HEK293T (cell line): ENCODE measurements around the gene ARID1B.

Experiments
- CTCF ChIA-PET: fragments of 350-600 bp; formaldehyde crosslinking; extraction: SDS; loops from one replicate; lab custom pipeline; 2021; ENCODE audit warnings: antibody characterized with exemption, inconsistent platforms; lab: Yijun Ruan, JAX
- POLR2A ChIA-PET: fragments of 350-600 bp; formaldehyde crosslinking; extraction: SDS; loops from one replicate; lab custom pipeline; 2020; ENCODE audit warnings: antibody characterized with exemption, inconsistent platforms; lab: Yijun Ruan, JAX
- DNase-seq: peaks from one replicate; pipeline ENCODE4 v3.0.0; 2012; ENCODE audit warnings: mixed read lengths; ENCODE audit errors: extremely low spot score
- ARNT ChIP-seq: fragments of 450-650 bp; IDR thresholded peaks from 2 replicates; pipeline ENCODE4 v1.6.1; 2017; ENCODE audit warnings: mild to moderate bottlenecking
- BHLHE40 ChIP-seq: fragments of 450-650 bp; IDR thresholded peaks from 2 replicates; pipeline ENCODE4 v1.6.1; 2016; ENCODE audit warnings: mild to moderate bottlenecking, moderate library complexity, borderline replicate concordance
- CTBP1 ChIP-seq: fragments of 450-650 bp; IDR thresholded peaks from 2 replicates; pipeline ENCODE4 v1.6.1; 2016; ENCODE audit warnings: borderline replicate concordance
- ELF4 ChIP-seq: fragments of 450-650 bp; IDR thresholded peaks from 2 replicates; pipeline ENCODE4 v1.6.1; 2017; ENCODE audit warnings: antibody characterized with exemption
- FOXA1 ChIP-seq: fragments of 450-650 bp; IDR thresholded peaks from 2 replicates; pipeline ENCODE4 v1.6.1; 2016; ENCODE audit warnings: mild to moderate bottlenecking
- FOXK2 ChIP-seq: fragments of 450-650 bp; IDR thresholded peaks from 2 replicates; pipeline ENCODE4 v1.6.1; 2016; ENCODE audit warnings: mild to moderate bottlenecking
- FOXM1 ChIP-seq: fragments of 450-650 bp; IDR thresholded peaks from 2 replicates; pipeline ENCODE4 v1.6.1; 2017; ENCODE audit warnings: mild to moderate bottlenecking, borderline replicate concordance
- HDGF ChIP-seq: fragments of 450-650 bp; IDR thresholded peaks from 2 replicates; pipeline ENCODE4 v1.6.1; 2017; ENCODE audit warnings: antibody characterized with exemption, borderline replicate concordance
- L3MBTL2 ChIP-seq: fragments of 450-650 bp; conservative IDR thresholded peaks from 2 replicates; pipeline ENCODE4 v1.6.1; 2016; ENCODE audit warnings: mild to moderate bottlenecking
- LEF1 ChIP-seq: fragments of 450-650 bp; IDR thresholded peaks from 2 replicates; pipeline ENCODE4 v1.6.1; 2017; ENCODE audit warnings: mild to moderate bottlenecking, borderline replicate concordance
- NFRKB ChIP-seq: fragments of 450-650 bp; IDR thresholded peaks from 2 replicates; pipeline ENCODE4 v1.6.1; 2016; ENCODE audit warnings: mild to moderate bottlenecking, moderate library complexity
- PKNOX1 ChIP-seq: fragments of 450-650 bp; IDR thresholded peaks from 2 replicates; pipeline ENCODE4 v1.6.1; 2016
- SP1 ChIP-seq: fragments of 450-650 bp; IDR thresholded peaks from 2 replicates; pipeline ENCODE4 v1.6.1; 2017
- SUZ12 ChIP-seq: fragments of 450-650 bp; IDR thresholded peaks from 2 replicates; pipeline ENCODE4 v1.6.1; 2016; ENCODE audit warnings: mild to moderate bottlenecking
- TARDBP ChIP-seq: fragments of 450-650 bp; IDR thresholded peaks from 2 replicates; pipeline ENCODE4 v1.6.1; 2016
- ZNF384 ChIP-seq: fragments of 450-650 bp; IDR thresholded peaks from 2 replicates; pipeline ENCODE4 v1.6.1; 2016

The ARID1B gene

GRCh38 chr6:157107915-157108651, 330.9 kb downstream of the ARID1B start:
- peak; percentile 62 for DNase-seq
- peak; percentile 9; the same call in 1 of the 2 replicates for TF ChIP-seq FOXM1
- peak; percentile 90 for TF ChIP-seq CTBP1
- no peak; the same call in 1 of the 2 replicates for TF ChIP-seq SP1
- TF ChIP-seq PKNOX1, result peak; percentile 93
- TF ChIP-seq NFRKB, result no peak
- 0 out of 2 replicates have a peak, but pooled peaks have one; percentile 2 for TF ChIP-seq ELF4
- no peak for TF ChIP-seq FOXA1
- CTCF ChIA-PET, result interaction anchor here (0.9 to 1.2 kb wide), 3 partner anchors 8 to 38 kb away, joined by 3 read pairs; no protein-coding TSS in a partner anchor
- POLR2A ChIA-PET, result no interaction called here

- ChIA-PET POLR2A (no interaction called here), CTCF (interaction anchor here (0.9 to 1.2 kb wide), 2 partner anchors 9 to 31 kb away, joined by 3 read pairs; no protein-coding TSS in a partner anchor)
- TF ChIP-seq SUZ12 (no peak), L3MBTL2 (no peak), FOXK2 (no peak), FOXA1 (no peak), ELF4 (no peak), HDGF (no peak), ARNT (no peak), SP1 (no peak), BHLHE40 (no peak), LEF1 (no peak), ZNF384 (no peak), CTBP1 (no peak), NFRKB (no peak), TARDBP (no peak), FOXM1 (no peak), PKNOX1 (no peak)
- DNase-seq, result no peak
These were observed 331.7 kb downstream of the ARID1B start for GRCh38 chr6:157108923-157109322.

- DNase-seq, result no peak
- ChIA-PET CTCF (no interaction called here), POLR2A (no interaction called here)
- TF ChIP-seq TARDBP, result no peak
- no peak for TF ChIP-seq LEF1
- TF ChIP-seq NFRKB, result no peak
- TF ChIP-seq ARNT, result no peak
- no peak for TF ChIP-seq ZNF384
- no peak for TF ChIP-seq SUZ12
- no peak for TF ChIP-seq BHLHE40
- TF ChIP-seq FOXK2, result no peak
- TF ChIP-seq SP1, result no peak
- no peak for TF ChIP-seq CTBP1
- TF ChIP-seq ELF4, result no peak
- TF ChIP-seq FOXA1, result no peak
- TF ChIP-seq L3MBTL2, result no peak
- no peak for TF ChIP-seq HDGF
These were observed 333.4 kb downstream of the ARID1B start for GRCh38 chr6:157110607-157111006.

GRCh38 chr6:157113389-157113788, 336.2 kb downstream of the ARID1B start:
- POLR2A ChIA-PET, result no interaction called here
- TF ChIP-seq ARNT, result no peak
- no peak for TF ChIP-seq NFRKB
- no peak for TF ChIP-seq HDGF
- TF ChIP-seq FOXM1, result no peak
- no peak for TF ChIP-seq SP1
- TF ChIP-seq PKNOX1, result no peak
- no peak for TF ChIP-seq FOXK2
- no peak for TF ChIP-seq TARDBP
- TF ChIP-seq LEF1, result no peak
- TF ChIP-seq CTBP1, result no peak
- no peak for TF ChIP-seq L3MBTL2
- no peak for TF ChIP-seq FOXA1
- CTCF ChIA-PET, result no interaction called here
- no peak for DNase-seq

GRCh38 chr6:157116426-157116825, 339.2 kb downstream of the ARID1B start:
- CTCF ChIA-PET, result no interaction called here
- TF ChIP-seq NFRKB (no peak), HDGF (no peak), ELF4 (no peak), SUZ12 (no peak)
- POLR2A ChIA-PET, result no interaction called here
- DNase-seq, result no peak

- POLR2A ChIA-PET, result no interaction called here
- CTCF ChIA-PET, result no interaction called here
- TF ChIP-seq FOXK2 (no peak), TARDBP (no peak), PKNOX1 (no peak), BHLHE40 (no peak), HDGF (no peak), SUZ12 (no peak), ZNF384 (no peak), L3MBTL2 (no peak), FOXM1 (no peak), LEF1 (no peak), ARNT (no peak), ELF4 (no peak), SP1 (no peak)
- DNase-seq, result no peak
These were observed 340.4 kb downstream of the ARID1B start for GRCh38 chr6:157117431-157118095.
